ENCODE measurements around the gene FAM114A1. TPM values are rescaled to one million over a fixed set of nuclear protein-coding genes. Genes with fewer than 3 reads are reported as not detected.
A peak's percentile ranks its signal among the peaks of the same experiment; 100 is the strongest.

The FAM114A1 gene
- polyA plus RNA-seq (ENCODE audit: insufficient read length) = 37.5 TPM
- long read RNA-seq, donor 1, partial matches to known transcripts = 0 of 3 reads
- long read RNA-seq, donor 1, other reads (novel, unspliced or antisense) = 0 of 3 reads
- long read RNA-seq, donor 2, partial matches to known transcripts = 0 of 4 reads
- long read RNA-seq, donor 2, other reads (novel, unspliced or antisense) = 0 of 4 reads
- long read RNA-seq, donor 3 = 0 reads
- long read RNA-seq, donor 4 = 0 reads
- long read RNA-seq, donor 5, partial matches to known transcripts = 0 of 2 reads
- long read RNA-seq, donor 5, other reads (novel, unspliced or antisense) = 0 of 2 reads
- long read RNA-seq, donor 6 = 0 reads
- long read RNA-seq, donor 7, full-length matches to known transcripts = 1 of 1 reads
- long read RNA-seq, donor 7, partial matches to known transcripts = 0 of 1 reads
- long read RNA-seq, donor 7, other reads (novel, unspliced or antisense) = 0 of 1 reads
- long read RNA-seq, donor 8 = 0 reads

DNA sequence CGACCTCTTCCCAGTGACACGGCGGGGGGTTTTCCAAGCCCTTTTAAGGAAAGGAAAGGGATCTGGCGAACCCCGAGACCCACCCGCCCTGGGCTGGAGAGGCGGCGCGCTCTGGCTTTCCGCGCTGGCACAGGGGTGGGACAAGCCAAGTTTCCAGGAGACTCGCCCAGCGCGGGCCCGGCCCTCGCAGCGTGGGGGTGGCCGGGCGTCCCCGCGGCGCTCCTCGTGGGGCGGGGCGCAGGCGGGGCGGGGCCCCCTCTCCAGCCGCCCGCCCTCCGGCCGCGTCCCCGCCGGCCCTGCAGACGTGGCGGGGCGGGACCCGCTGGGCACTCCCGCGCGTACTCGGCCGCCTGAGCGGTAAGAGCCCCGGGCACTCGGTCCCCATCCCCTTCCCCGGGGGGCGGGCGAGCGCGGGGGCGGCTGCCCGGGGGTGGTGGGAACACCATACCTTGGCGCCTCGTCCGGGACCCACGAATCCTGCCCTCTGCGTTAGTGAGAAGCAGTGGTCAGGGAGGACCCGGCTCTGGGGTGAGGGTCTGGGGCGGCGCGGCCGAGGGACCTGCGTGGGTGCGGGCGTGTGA, at the start of gene FAM114A1:
Gene FAM114A1 (plus strand): TSS at position 329 of the 581 bp plus-strand sequence. CDS start 10,273 bp downstream, outside the sequence.
- peak; percentile 71 for DNase-seq

DNA sequence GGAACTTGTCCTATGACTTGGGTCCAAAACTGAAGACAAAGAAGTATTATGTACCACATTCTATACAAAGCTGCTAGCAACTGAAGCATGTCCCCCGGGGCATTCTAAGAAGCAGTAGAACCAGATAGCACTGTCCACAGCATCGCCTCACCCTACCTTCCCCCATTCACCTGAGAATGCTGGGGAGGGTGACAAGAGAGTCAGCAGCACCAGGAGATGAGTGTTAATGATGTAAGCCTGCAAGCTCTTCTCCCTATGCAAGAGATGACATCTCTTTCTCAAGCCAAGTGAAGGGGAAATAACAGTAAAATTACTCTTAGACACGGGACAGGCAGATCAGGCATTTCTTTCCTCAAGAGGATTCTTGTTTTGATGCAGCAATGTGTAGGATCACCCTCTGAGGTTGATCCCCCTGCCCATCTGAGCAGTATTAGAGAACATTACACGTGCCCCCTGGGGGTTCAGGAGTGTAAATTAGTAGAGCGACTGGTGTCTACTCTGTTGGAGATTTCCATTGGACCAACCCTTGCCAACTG, 49.1 kb upstream of the FAM114A1 start:
- DNase-seq = no peak

GRCh38 chr4:38819569-38819968, 48.0 kb upstream of the FAM114A1 start:
- no peak for DNase-seq

GRCh38 chr4:38820329-38821061, 47.1 kb upstream of the FAM114A1 start:
- no peak for DNase-seq

- no peak for DNase-seq
Observed at GRCh38 chr4:38821739-38822138, 45.9 kb upstream of the FAM114A1 start.

DNA sequence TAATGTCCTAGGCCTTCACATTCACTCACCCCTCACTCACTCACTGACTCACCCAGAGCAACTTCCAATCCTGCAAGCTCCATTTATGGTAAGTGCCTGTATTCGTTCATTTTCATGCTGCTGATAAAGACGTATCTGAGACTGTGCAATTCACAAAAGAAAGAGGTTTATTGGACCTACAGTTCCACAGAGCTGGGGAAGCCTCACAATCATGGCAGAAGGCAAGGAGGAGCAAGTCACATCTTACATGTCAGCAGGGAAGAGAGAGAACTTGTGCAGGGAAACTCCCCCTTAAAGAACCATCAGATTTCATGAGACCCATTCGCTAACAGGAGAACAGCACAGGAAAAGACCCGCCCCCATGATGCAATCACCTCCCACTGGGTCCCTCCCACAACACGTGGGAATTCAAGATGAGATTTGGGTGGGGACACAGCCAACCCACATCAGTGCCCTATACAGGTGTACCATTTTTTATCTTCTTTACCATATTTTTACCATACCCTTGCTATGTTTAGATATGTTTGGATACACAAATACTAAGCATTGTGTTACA, 44.8 kb upstream of the FAM114A1 start:
- no peak for DNase-seq

DNA sequence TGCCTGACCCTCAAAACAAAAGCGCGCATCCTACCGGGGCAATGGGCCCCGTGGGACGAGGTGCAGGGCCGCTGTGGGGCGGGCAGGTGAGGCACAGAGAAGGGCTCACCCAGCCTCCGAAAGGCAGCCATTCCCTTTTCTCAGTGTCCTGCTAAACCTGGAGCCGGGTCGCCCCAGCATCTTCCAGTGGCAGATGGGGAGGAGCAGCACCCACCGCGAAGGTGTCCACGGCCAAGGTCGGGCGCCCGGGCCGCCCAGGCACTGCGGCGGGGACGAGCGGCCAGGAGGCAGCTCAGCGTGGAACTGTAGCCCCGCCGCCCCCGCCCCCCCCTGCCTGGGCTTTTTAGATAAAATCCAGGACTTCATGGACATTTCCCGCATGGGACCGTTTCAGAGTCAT, 43.8 kb upstream of the FAM114A1 start:
- no peak for DNase-seq

DNA sequence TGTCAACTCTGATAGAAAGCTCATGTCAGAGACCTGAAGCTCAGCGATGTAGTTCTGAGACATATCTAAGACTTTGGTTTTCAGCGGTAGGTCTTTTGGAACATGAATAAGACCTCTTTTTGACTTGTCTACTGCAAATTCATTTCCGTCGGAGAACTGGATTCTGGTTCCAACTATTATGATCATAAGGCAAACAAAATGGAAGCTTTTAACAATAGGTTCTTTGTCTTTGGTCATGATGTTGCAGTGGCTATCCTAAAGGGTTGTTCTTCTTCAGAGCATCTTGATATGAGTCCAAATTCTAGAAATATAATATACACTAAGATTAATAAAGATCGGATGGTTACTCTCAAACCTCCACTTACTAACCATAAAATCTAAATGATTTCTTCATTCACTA, 38.4 kb upstream of the FAM114A1 start:
- DNase-seq = no peak

DNA sequence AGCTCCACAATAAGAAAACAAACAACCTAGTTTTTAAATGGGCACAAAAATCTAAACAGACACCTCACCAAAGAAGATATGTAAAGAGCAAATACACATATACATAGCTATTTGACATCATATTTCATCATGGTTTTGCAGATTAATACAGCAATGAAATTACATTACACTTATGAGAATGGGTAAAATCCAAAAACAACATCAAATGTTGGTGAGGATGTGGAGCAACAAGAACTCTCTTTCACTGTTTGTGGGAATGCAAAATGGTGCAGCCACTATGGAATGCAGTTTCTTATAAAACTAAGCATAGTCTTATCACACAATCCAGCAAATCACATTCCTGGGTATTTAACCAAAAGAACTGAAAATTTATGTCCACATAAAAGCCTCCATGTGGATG, 36.0 kb upstream of the FAM114A1 start:
- DNase-seq = no peak

DNA sequence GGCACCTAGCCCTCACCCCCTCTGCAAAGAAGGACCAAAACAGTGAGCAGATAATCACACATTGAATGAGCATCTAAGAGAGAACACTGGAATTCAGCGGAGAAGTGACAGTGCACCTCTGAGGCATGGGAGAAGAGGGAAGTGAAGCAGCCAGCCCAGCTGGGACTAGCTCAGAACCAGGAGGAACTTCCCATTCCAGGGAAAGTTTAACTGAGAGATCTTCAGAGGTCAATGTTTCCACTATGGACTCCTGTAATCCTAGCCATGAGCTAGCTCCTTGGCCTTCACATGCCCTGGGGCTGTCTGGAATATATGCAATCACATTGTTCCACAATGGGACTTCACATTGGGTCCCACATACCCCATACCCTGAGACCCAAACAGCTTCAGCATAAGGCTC, 35.4 kb upstream of the FAM114A1 start:
- no peak for DNase-seq

GRCh38 chr4:38832624-38833528, 34.7 kb upstream of the FAM114A1 start:
- DNase-seq = no peak

DNA sequence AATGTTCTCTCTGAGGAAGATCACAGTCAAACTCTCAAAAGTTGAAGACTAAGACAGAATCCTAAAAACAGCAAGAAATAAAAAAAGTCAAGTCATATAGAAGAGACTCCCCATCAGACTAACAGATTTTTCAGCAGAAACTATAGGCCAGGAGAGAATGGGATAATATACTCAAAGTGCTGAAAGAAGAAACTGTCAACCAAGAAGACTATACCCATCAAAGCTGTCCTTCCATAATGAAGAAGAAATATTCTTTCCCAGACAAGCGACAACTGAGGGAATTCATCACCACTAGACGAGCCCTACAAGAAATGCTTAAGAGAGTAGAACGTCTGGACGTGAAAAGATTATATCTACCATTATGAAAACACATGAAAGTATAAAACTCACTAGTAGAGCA, 33.0 kb upstream of the FAM114A1 start:
- no peak for DNase-seq

DNA sequence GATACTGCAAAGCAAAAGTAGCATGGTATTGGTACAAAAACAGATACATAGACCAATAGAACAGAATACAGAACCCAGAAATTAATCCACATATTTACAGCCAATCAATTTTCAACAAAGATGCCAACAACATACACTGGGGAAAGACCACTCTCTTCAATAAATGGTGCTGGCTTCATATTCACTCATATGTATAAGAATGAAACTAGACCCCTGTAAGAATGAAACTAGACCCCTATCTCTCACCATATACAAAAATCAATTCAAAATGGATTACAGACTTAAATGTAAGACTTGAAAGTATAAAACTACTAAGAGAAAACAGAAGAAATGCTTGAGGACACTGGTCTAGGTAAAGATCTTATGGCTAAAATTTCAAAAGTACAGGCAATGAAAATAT, 30.3 kb upstream of the FAM114A1 start:
- DNase-seq = no peak

GRCh38 chr4:38837849-38838248, 29.8 kb upstream of the FAM114A1 start:
- DNase-seq = no peak

- DNase-seq = no peak
Observed at GRCh38 chr4:38842994-38843393, 24.6 kb upstream of the FAM114A1 start.

- no peak for DNase-seq
Observed at GRCh38 chr4:38846015-38846414, 21.6 kb upstream of the FAM114A1 start.

- no peak for DNase-seq
Observed at GRCh38 chr4:38855466-38855865, 12.1 kb upstream of the FAM114A1 start.

GRCh38 chr4:38856046-38856445, 11.6 kb upstream of the FAM114A1 start:
- no peak for DNase-seq

DNA sequence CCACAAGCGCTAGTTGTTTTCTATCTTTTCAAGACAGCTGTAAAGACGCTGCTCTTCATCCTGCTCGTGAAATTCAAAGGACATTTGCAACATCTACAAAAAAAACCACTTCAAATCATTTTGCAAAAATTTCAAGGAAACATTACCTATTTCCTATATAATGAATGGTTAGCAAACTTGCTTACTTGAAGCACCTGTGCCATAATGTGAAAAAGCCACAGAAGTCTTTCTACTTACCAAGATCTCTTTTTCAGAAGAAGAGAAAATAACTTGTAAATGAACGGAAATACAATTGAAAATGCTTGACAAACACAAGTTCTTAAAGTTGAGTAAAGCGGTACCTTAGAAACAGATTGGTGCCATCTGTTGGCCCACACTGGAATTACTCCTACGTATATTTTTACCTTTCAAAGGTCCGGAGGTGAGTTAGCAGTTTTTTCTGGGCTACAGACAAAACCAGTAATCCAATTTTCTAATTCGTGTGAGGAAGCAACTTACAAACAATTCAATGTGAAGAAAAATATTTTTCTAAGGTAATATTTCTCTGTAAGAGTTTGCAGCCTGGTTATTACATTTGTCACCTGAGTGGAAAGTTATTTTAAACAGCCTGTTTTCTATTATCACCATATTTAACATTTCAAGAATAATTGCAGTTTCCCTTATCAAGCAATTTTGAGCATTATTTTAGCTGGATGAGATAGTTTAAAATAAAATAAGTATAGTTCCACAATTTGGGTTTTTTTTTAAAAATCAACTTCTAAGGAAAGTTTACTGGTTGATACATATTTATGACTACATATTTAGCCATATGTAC, 10.9 kb upstream of the FAM114A1 start, which contains the start of gene TLR6:
Gene TLR6 (minus strand): TSS at position 294 of the 814 bp plus-strand sequence. CDS start 27,344 bp downstream, outside the sequence.
- DNase-seq = peak; percentile 37

Data from left kidney (tissue), 8 donors.